Choroid plexus epithelial cell (primary cell): ENCODE data around the gene TOLLIP.

Experiments
- DNase-seq: peaks from one replicate; pipeline ENCODE4 v3.0.0-alpha.2; 2010; ENCODE audit warnings: low read depth
- H3K4me3 ChIP-seq: 2 replicates; pipeline ENCODE4 v1.5.1; 2011; ENCODE audit warnings: low read depth, mild to moderate bottlenecking, control low read depth, low read length, moderate library complexity
- TF ChIP-seq, protein P1 (sequence below): conservative IDR thresholded peaks from 2 replicates; pipeline ENCODE4 v1.5.1; 2011; ENCODE audit warnings: low read depth, mild to moderate bottlenecking, control low read depth, inconsistent platforms, low read length, moderate library complexity

The TOLLIP gene

DNA sequence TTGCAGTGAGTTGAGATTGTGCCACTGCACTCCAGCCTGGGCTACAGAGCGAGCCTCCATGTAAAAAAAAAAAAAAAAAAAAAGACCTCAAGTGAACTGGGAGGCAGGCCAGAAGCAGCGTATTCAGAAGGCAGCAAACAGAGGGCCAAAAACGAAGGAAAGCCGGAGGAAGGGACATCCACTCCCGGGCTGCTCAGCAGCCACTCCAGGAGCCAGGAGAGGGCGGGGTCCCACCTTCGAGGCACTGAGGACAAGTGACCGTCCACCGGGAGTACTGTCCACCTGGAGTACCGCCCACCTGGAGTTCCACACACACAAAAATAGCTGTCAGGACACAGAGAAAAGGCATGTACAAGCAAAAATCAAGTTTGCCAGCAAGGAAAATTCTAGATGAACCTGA lies 5.5 kb downstream of the TOLLIP start:
- peak; percentile 37 for DNase-seq
- TF ChIP-seq, protein P1, sequence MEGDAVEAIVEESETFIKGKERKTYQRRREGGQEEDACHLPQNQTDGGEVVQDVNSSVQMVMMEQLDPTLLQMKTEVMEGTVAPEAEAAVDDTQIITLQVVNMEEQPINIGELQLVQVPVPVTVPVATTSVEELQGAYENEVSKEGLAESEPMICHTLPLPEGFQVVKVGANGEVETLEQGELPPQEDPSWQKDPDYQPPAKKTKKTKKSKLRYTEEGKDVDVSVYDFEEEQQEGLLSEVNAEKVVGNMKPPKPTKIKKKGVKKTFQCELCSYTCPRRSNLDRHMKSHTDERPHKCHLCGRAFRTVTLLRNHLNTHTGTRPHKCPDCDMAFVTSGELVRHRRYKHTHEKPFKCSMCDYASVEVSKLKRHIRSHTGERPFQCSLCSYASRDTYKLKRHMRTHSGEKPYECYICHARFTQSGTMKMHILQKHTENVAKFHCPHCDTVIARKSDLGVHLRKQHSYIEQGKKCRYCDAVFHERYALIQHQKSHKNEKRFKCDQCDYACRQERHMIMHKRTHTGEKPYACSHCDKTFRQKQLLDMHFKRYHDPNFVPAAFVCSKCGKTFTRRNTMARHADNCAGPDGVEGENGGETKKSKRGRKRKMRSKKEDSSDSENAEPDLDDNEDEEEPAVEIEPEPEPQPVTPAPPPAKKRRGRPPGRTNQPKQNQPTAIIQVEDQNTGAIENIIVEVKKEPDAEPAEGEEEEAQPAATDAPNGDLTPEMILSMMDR, result no peak
- H3K4me3 ChIP-seq, result no peak overlapping the region

DNA sequence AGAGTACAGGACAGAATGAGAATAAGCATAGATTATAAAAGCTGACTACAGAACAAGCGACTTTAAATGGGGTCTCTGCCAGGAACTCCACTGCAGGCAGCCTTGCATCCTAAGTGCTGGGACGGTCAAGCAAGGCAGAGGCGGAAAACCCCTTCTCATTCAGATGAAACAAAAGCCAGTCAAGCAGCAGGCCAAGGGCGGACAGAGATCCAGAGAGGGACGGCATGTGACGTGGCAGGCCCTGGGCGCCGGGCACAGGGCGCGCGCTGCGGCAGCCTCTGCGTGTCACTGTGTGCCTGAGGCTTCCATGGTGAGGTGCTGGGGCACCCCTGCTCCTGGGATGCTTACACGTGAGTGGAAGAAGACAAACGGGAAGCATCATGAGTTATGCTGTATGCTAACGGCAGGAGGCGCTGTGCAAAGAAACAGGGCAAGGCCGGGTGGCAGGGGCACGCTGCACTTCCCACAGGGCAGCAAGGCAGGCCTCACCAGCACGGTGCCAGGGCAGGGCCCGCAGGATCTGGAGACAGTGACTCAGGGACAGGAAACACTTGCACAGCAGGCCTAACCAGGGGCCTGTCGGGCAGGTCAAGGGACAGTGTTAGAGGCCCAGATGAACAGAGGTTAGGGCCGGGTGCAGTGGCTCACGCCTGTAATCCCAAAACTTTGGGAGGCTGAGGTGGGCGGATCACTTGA lies 6.2 kb downstream of the TOLLIP start:
- DNase-seq, result no peak
- TF ChIP-seq, protein P1, result peak; percentile 56
- no peak overlapping the region for H3K4me3 ChIP-seq

DNA sequence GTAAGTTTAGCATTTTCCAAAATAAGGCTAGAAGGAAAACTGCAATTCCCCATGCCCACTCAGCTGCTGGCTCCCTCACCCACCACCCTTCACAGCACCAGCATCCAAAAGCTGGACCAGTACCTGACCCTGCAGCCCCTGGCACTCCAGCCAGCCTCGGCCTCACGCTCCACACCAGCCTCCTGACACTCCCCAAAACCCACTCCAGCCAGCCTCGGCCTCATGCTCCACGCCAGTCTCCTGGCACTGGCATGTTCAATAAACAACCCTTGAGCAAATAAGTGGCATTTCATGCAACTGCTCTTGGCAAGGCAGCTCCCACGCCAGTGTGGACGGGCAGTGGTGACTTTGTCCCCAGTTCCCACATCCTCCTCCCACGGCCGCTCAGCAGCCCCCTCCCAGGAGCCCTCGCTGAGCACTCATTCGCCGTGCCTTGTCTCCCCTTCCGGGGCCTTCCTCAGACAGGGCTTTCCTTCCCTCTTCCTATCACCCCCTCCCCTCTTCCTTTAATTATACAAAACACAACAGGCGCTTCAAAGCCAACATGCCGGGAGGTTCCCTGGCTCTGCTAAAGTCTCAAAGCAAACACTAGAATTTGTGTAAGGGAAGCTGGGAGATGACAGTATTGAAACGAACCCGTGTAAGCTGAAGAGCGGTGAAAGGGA lies 6.8 kb downstream of the TOLLIP start:
- TF ChIP-seq, protein P1, result no peak
- H3K4me3 ChIP-seq, result no peak overlapping the region
- DNase-seq, result no peak

DNA sequence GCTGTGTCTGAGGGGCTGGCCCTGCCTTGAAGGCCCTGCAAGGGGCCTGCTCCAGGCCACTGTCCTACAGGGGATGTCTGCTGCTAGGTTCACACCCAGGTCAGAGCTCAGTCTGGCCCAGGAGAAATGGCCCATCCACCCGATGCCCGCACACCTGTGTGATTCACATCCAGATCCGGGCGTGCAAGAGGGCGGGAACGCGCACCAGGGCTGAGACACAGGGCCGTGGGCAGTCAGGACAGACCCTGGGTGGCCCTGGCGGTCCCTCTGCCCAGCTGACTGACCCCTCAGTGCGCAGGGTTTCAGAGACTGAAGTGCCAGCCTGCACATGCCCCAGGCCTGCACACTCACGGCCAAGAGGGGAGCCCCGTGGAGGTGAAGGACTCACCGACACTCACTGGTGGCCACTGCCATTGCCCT lies 7.4 kb downstream of the TOLLIP start:
- TF ChIP-seq, protein P1, result no peak
- no peak overlapping the region for H3K4me3 ChIP-seq
- DNase-seq, result no peak

DNA sequence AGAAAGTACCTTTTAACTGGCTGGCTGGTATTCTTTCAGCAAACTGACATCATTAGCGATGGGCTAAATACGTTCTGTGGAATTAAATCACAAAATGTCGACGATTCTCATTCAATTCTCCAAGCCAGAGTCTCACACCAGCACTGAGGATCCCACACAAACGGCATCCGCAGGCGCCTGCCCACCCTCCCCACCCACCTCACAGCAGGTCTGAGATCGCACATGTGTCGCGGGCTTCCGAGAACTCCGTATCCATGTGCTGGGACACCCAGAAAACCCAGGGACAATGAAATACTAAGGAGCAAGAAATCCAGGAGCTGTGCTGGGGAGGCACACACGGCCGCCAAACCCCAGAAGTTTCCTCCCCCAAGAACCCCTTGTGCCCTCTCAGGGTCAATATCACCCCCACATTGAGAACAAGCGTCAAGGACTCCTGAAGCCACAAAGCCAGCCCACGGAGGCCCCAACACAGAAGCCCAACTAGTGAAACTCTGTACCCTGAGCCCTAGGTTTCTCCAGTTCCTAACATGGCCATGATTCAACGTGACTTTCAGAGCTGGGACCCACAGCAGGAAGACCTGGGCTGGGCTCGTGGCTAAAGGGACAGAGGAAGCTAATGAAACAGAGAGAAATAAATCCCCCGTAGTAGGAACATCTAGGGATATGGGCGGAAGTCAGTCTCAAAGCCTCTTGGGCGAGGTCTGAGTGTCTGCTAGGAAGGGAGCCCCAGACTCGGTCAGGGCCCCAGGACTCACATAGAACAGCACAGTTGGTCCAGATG lies 8.0 kb downstream of the TOLLIP start:
- TF ChIP-seq, protein P1, result no peak
- no peak for DNase-seq
- no peak overlapping the region for H3K4me3 ChIP-seq

DNA sequence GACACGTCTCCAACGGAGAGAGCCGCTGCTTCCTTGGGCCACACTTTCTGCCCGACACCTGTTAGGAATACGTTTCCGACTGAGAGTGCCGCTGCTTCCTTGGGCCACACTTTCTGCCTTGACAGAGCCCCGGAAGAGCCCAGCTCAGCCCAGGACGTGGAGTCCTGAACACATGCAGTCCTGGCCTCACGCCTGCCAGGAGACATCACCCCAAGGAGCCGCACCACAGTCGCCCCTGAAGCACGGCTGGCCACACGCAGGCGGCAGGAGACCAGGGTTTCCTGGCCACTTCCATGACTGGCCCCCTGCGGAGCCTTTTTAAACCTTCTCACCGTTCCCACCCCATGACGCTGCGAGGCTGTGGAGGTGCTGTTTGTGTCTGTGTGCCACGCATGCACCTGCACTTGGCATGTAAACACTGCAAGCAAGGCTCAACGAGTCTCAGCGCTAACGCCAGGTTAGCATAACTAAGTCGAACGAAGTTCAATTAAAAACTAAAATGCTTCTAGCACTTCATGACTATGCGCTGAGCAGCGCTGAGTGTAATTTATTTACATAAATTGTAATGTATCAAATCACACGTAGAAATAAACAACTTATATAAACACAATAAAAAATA lies 8.8 kb downstream of the TOLLIP start:
- TF ChIP-seq, protein P1, result no peak
- no peak for DNase-seq
- H3K4me3 ChIP-seq, result no peak overlapping the region
